ENCODE results near the gene FHIT. TPM values are rescaled to one million over a fixed set of nuclear protein-coding genes. Genes with fewer than 3 reads are reported as not detected.
"Not testable (repeated sequence)": the region's sequence is repeated elsewhere in the genome, so short reads cannot be mapped to it uniquely, and the experiment has no call there.

Gene FHIT
- total RNA-seq, 4 donors from 2014 or later: 7.5 to 20.1 (median 13.5) TPM

DNA sequence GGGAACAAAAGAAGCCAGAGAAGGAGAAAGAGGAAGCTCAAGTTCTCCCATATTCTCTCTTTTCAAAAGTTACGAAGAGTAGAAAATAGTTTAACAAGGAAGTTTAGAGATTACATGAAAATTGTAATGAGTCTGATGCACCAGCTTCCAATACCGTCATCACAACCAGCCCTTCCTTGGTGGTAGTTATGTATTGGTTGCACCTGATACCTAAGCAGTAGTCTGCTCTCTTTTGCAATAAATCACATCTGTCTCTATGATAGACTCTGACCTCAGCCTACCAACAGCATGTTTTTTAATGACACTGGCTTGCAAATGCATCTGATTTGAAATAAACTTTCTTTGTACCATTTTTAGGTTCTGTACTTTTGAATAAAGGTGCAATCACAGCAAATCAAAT is 575.8 kb downstream of the FHIT start:
- Histone ChIP-seq H3K27ac (no peak overlapping the region), H3K4me3 (no peak overlapping the region), H3K27me3 (no peaks in the 10 kb centered on the region), H3K9me3 (no peaks in the 10 kb centered on the region), H3K36me3 (no peaks in the 10 kb centered on the region), H3K4me1 (no peaks in the 10 kb centered on the region)
- in situ Hi-C loops (cut with MboI; ENCODE audit: low pct_ligation_motif_present in 1 of 4, low pct_unique_long_range_greater_than_20kb in 1 of 4, low sequenced_read_pairs in 3 of 4): no loop called here
- TF ChIP-seq EP300 (IDR thresholded peaks at IDR 0.05; ENCODE audit: low read depth): no peak
- no peak for TF ChIP-seq POLR2AphosphoS5 (IDR thresholded peaks at IDR 0.05)
- TF ChIP-seq, protein P1, sequence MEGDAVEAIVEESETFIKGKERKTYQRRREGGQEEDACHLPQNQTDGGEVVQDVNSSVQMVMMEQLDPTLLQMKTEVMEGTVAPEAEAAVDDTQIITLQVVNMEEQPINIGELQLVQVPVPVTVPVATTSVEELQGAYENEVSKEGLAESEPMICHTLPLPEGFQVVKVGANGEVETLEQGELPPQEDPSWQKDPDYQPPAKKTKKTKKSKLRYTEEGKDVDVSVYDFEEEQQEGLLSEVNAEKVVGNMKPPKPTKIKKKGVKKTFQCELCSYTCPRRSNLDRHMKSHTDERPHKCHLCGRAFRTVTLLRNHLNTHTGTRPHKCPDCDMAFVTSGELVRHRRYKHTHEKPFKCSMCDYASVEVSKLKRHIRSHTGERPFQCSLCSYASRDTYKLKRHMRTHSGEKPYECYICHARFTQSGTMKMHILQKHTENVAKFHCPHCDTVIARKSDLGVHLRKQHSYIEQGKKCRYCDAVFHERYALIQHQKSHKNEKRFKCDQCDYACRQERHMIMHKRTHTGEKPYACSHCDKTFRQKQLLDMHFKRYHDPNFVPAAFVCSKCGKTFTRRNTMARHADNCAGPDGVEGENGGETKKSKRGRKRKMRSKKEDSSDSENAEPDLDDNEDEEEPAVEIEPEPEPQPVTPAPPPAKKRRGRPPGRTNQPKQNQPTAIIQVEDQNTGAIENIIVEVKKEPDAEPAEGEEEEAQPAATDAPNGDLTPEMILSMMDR (IDR thresholded peaks at IDR 0.05): no peak
- TF ChIP-seq POLR2A (IDR thresholded peaks at IDR 0.05): no peak
- intact Hi-C loops (cut with DNase I; ENCODE audit: low total_unique reads): no loop called here
- DNase-seq: no peak
- 74 to 85% methylated on average over 2 of the region's 2 CpGs for WGBS, 2 donors (ENCODE audit: low coverage in 1 of 2)

GRCh38 chr3:60674870-60675269 is 576.4 kb downstream of the FHIT start:
- TF ChIP-seq POLR2AphosphoS5 (IDR thresholded peaks at IDR 0.05): no peak
- TF ChIP-seq, protein P1 (IDR thresholded peaks at IDR 0.05): no peak
- no peak for TF ChIP-seq EP300 (IDR thresholded peaks at IDR 0.05; ENCODE audit: low read depth)
- TF ChIP-seq POLR2A (IDR thresholded peaks at IDR 0.05): no peak
- H3K9me3 ChIP-seq: no peaks in the 10 kb centered on the region
- WGBS, 2 donors (ENCODE audit: low coverage in 1 of 2): 96 to 100% methylated on average over 1 of the region's 1 CpG
- intact Hi-C loops (cut with DNase I; ENCODE audit: low total_unique reads) (no loop called here), in situ Hi-C loops (cut with MboI; ENCODE audit: low pct_ligation_motif_present in 1 of 4, low pct_unique_long_range_greater_than_20kb in 1 of 4, low sequenced_read_pairs in 3 of 4) (no loop called here)
- no peaks in the 10 kb centered on the region for H3K27me3 ChIP-seq
- no peak for DNase-seq
- H3K4me1 ChIP-seq: no peaks in the 10 kb centered on the region
- no peak overlapping the region for H3K27ac ChIP-seq
- H3K36me3 ChIP-seq: no peaks in the 10 kb centered on the region
- H3K4me3 ChIP-seq: no peak overlapping the region

DNA sequence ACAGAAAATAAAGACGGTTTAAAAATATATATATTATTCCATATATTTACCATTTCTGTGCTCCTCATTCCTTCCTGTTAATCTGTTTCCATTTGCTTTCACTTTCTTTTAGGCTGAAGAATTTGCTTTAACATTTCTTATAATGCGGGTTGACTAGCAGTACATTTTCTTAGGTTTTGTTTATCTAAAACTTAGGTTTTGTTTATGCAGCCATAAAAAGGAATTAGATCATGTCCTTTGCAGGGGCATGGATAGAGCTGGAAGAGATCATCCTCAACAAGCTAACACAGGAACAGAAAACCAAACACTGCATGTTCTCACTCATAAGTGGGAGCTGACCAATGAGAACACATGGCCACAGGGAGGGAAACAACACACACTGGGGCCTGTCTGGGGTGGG is 578.1 kb downstream of the FHIT start:
- WGBS, 2 donors (ENCODE audit: low coverage in 1 of 2): 20 to 36% methylated on average over 2 of the region's 2 CpGs
- Histone ChIP-seq H3K4me3 (no peak overlapping the region), H3K9me3 (no peaks in the 10 kb centered on the region), H3K4me1 (no peaks in the 10 kb centered on the region), H3K36me3 (no peaks in the 10 kb centered on the region), H3K27ac (no peak overlapping the region), H3K27me3 (no peaks in the 10 kb centered on the region)
- in situ Hi-C loops (cut with MboI; ENCODE audit: low pct_ligation_motif_present in 1 of 4, low pct_unique_long_range_greater_than_20kb in 1 of 4, low sequenced_read_pairs in 3 of 4) (no loop called here), intact Hi-C loops (cut with DNase I; ENCODE audit: low total_unique reads) (no loop called here)
- DNase-seq: no peak
- TF ChIP-seq POLR2AphosphoS5 (IDR thresholded peaks at IDR 0.05) (no peak), EP300 (IDR thresholded peaks at IDR 0.05; ENCODE audit: low read depth) (no peak), POLR2A (IDR thresholded peaks at IDR 0.05) (no peak)
- TF ChIP-seq, protein P1 (IDR thresholded peaks at IDR 0.05): no peak

- H3K36me3 ChIP-seq; DNase-seq; H3K4me3 ChIP-seq; H3K27me3 ChIP-seq; intact Hi-C loops (cut with DNase I; ENCODE audit: low total_unique reads); H3K4me1 ChIP-seq; in situ Hi-C loops (cut with MboI; ENCODE audit: low pct_ligation_motif_present in 1 of 4, low pct_unique_long_range_greater_than_20kb in 1 of 4, low sequenced_read_pairs in 3 of 4); H3K27ac ChIP-seq; H3K9me3 ChIP-seq: not testable (repeated sequence)
- WGBS, 2 donors (ENCODE audit: low coverage in 1 of 2): 89% methylated on average over 4 to 5 of the region's 5 CpGs
Measured at GRCh38 chr3:60672337-60672736, 578.9 kb downstream of the FHIT start.

GRCh38 chr3:60669636-60670035 is 581.6 kb downstream of the FHIT start:
- Histone ChIP-seq H3K27me3 (no peaks in the 10 kb centered on the region), H3K4me1 (no peaks in the 10 kb centered on the region), H3K27ac (no peak overlapping the region), H3K4me3 (no peak overlapping the region), H3K9me3 (peaks cover 0 to 7% of the 10 kb centered on the region in 2 donors), H3K36me3 (no peaks in the 10 kb centered on the region)
- intact Hi-C loops (cut with DNase I; ENCODE audit: low total_unique reads): no loop called here
- no peak for DNase-seq
- in situ Hi-C loops (cut with MboI; ENCODE audit: low pct_ligation_motif_present in 1 of 4, low pct_unique_long_range_greater_than_20kb in 1 of 4, low sequenced_read_pairs in 3 of 4): no loop called here
- TF ChIP-seq EP300 (IDR thresholded peaks at IDR 0.05; ENCODE audit: low read depth) (no peak), POLR2A (IDR thresholded peaks at IDR 0.05) (no peak), POLR2AphosphoS5 (IDR thresholded peaks at IDR 0.05) (no peak)
- TF ChIP-seq, protein P1 (IDR thresholded peaks at IDR 0.05): no peak
- 91 to 100% methylated on average over 1 of the region's 1 CpG for WGBS, 2 donors (ENCODE audit: low coverage in 1 of 2)

Data from transverse colon (tissue), 4 donors.